Testis (tissue), 2 donors: Measurements from ENCODE around the gene HK3.

Experiments
- POLR2A ChIP-seq: fragments of 450-650 bp; IDR thresholded peaks from one replicate; pipeline ENCODE4 v1.6.1; 2017; ENCODE audit warnings: antibody characterized with exemption, mild to moderate bottlenecking, moderate library complexity
- TF ChIP-seq, protein P1 (sequence below), 3 experiments: fragments of 450-650 bp in 2 of 3; fragments of 200-600 bp in 1 of 3; sonication (generic) in 1 of 3; IDR thresholded peaks; one replicate each; pipeline ENCODE4 v1.5.1; 2016 to 2019; ENCODE audit warnings: antibody characterized with exemption in 3 of 3, mild to moderate bottlenecking in 2 of 3, moderate library complexity in 1 of 3

GRCh38 chr5:176897263-176897662, 1.9 kb downstream of the HK3 start:
- TF ChIP-seq, protein P1, sequence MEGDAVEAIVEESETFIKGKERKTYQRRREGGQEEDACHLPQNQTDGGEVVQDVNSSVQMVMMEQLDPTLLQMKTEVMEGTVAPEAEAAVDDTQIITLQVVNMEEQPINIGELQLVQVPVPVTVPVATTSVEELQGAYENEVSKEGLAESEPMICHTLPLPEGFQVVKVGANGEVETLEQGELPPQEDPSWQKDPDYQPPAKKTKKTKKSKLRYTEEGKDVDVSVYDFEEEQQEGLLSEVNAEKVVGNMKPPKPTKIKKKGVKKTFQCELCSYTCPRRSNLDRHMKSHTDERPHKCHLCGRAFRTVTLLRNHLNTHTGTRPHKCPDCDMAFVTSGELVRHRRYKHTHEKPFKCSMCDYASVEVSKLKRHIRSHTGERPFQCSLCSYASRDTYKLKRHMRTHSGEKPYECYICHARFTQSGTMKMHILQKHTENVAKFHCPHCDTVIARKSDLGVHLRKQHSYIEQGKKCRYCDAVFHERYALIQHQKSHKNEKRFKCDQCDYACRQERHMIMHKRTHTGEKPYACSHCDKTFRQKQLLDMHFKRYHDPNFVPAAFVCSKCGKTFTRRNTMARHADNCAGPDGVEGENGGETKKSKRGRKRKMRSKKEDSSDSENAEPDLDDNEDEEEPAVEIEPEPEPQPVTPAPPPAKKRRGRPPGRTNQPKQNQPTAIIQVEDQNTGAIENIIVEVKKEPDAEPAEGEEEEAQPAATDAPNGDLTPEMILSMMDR (IDR thresholded peaks at IDR 0.05) = no peak
- TF ChIP-seq POLR2A = no peak
